ENCODE results near the gene CA11. TPM values are rescaled to one million over a fixed set of nuclear protein-coding genes. Genes with fewer than 3 reads are reported as not detected.

Gene CA11
- total and polyA plus RNA-seq, 2 experiments from 2014 or later: 15.6 to 26.3 TPM

DNA sequence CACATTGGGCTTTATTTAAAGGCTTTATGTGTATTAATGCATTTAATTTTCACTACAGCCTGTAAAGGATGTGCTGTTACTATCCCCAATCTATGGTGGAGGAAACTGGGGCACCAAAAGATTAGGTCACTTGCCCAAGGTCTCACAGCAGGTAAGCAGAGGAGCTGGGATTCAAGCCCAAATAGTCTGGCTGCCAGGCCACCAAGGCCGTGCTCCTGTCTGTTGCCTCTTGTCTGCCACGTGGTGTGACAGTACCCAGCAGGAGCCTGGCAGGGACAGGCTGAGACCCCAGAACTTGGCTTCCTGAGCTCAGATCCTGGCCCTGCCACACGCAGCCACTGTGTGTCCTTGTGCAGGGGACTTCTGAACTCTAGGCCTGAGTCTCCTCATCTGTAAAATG lies 22.3 kb upstream of the CA11 start:
- no peak for TF ChIP-seq CTCF (IDR thresholded peaks at IDR 0.05; ENCODE audit: low read depth, low read length)
- no peaks in the 10 kb centered on the region for H3K9me3 ChIP-seq (ENCODE audit: low read depth)
- H3K4me1 ChIP-seq (ENCODE audit: low read depth): no peaks in the 10 kb centered on the region
- H3K4me3 ChIP-seq: no peak overlapping the region
- no peaks in the 10 kb centered on the region for H3K36me3 ChIP-seq
- H3K27ac ChIP-seq: no peak overlapping the region
- H3K27me3 ChIP-seq: no peaks in the 10 kb centered on the region
- DNase-seq (ENCODE audit: low read depth in 1 of 2, low spot score in 1 of 2): no peak

DNA sequence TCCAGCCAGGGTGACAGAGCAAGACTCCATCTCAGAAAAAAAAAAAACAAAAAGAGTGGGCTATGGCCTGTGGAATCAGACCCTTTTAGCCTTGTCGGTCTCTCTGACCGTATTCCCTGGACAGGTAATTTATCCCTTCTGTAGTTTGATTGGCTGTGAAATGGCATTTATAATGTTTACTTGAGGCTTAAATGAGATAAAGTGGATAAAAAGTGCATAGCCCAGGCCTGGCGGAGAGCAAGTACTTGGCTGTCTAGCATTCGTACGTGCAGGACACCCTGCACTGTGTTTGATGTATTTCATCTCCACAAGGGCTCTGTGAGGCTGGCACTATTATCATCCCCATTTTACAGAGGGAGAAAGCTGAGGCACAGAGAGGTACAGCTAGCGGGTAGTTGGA lies 19.8 kb upstream of the CA11 start:
- H3K27ac ChIP-seq: no peak overlapping the region
- no peak for TF ChIP-seq CTCF (IDR thresholded peaks at IDR 0.05; ENCODE audit: low read depth, low read length)
- no peak for DNase-seq (ENCODE audit: low read depth in 1 of 2, low spot score in 1 of 2)
- H3K4me1 ChIP-seq (ENCODE audit: low read depth): no peaks in the 10 kb centered on the region
- no peaks in the 10 kb centered on the region for H3K36me3 ChIP-seq
- no peaks in the 10 kb centered on the region for H3K9me3 ChIP-seq (ENCODE audit: low read depth)
- H3K27me3 ChIP-seq: no peaks in the 10 kb centered on the region
- H3K4me3 ChIP-seq: no peak overlapping the region

GRCh38 chr19:48664476-48664875 lies 18.5 kb upstream of the CA11 start:
- TF ChIP-seq CTCF (IDR thresholded peaks at IDR 0.05; ENCODE audit: low read depth, low read length): no peak
- no peaks in the 10 kb centered on the region for H3K9me3 ChIP-seq (ENCODE audit: low read depth)
- no peaks in the 10 kb centered on the region for H3K36me3 ChIP-seq
- no peak overlapping the region for H3K4me3 ChIP-seq
- no peak overlapping the region for H3K27ac ChIP-seq
- no peak for DNase-seq (ENCODE audit: low read depth in 1 of 2, low spot score in 1 of 2)
- H3K27me3 ChIP-seq: no peaks in the 10 kb centered on the region
- no peaks in the 10 kb centered on the region for H3K4me1 ChIP-seq (ENCODE audit: low read depth)

DNA sequence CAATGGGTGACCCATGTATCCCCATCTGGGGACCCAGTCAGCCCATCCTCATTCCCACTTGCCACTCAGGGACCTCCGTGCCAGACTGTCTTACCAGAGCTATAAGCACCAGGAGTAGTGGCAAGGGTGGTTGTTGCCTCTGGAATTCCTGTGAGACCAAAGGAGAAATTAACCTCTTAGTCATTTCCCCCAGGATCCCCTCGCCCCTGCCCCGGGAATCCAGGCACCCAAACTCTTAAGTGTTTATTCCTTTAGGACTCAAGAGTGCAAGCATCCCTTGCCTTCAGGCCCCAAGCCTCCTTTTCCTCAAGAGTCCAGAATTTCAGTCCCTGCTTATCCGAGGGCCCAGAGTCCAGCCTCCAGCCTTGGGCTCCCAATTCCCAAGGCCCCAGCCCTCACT lies 17.7 kb upstream of the CA11 start:
- Histone ChIP-seq H3K4me1 (ENCODE audit: low read depth) (no peaks in the 10 kb centered on the region), H3K36me3 (no peaks in the 10 kb centered on the region), H3K4me3 (no peak overlapping the region), H3K27me3 (no peaks in the 10 kb centered on the region), H3K9me3 (ENCODE audit: low read depth) (no peaks in the 10 kb centered on the region), H3K27ac (no peak overlapping the region)
- DNase-seq (ENCODE audit: low read depth in 1 of 2, low spot score in 1 of 2): no peak
- TF ChIP-seq CTCF (IDR thresholded peaks at IDR 0.05; ENCODE audit: low read depth, low read length): no peak

GRCh38 chr19:48661711-48662090 lies 15.7 kb upstream of the CA11 start:
- no peak for DNase-seq (ENCODE audit: low read depth in 1 of 2, low spot score in 1 of 2)
- Histone ChIP-seq H3K4me3 (no peak overlapping the region), H3K4me1 (ENCODE audit: low read depth) (no peaks in the 10 kb centered on the region), H3K9me3 (ENCODE audit: low read depth) (no peaks in the 10 kb centered on the region), H3K27me3 (no peaks in the 10 kb centered on the region), H3K27ac (no peak overlapping the region), H3K36me3 (no peaks in the 10 kb centered on the region)
- no peak for TF ChIP-seq CTCF (IDR thresholded peaks at IDR 0.05; ENCODE audit: low read depth, low read length)
